ENCODE measurements around the gene BST1. TPM values are rescaled to one million over a fixed set of nuclear protein-coding genes. Genes with fewer than 3 reads are reported as not detected.

The BST1 gene
- total RNA-seq, 1 experiment from 2014 or later, result not detected

DNA sequence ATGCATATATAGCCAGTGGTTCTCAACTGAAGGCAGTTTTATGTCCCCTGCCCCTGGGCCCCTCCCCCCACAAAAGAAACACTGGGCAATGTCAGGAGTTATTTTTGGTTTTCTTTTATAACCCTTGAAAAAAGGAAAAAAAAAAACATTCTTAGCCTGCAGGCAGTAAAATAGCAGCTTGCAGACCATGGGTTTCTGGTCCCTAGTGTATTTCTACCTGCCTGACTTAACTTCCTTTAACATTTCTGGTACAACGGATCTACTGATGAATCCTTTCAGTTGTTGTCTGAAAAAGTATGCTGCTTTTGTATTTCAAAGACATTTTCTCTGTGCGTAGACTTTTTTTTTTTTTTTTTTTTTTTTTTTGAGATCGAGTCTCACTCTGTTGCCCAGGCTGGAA, 32.3 kb upstream of the BST1 start:
- no peak overlapping the region for H2BK5ac ChIP-seq (ENCODE audit: insufficient read length, low read length)
- H3K79me1 ChIP-seq (ENCODE audit: insufficient read depth, low read depth, low read length, poor library complexity, severe bottlenecking), result peaks cover 3% of the 10 kb centered on the region
- H3K56ac ChIP-seq (ENCODE audit: insufficient read length, low read depth, low read length), result no peak overlapping the region
- no peak overlapping the region for H2BK12ac ChIP-seq (ENCODE audit: insufficient read length, low read depth, low read length)
- Mint-ChIP-seq H3K4me3 (no peak overlapping the region), H3K4me1 (no peaks in the 10 kb centered on the region), H3K27ac (no peak overlapping the region), H3K9me3 (no peaks in the 10 kb centered on the region), H3K36me3 (ENCODE audit: insufficient read depth in 1 of 3, low read depth in 3 of 3) (peaks cover 5 to 26% (median 25%) of the 10 kb centered on the region in 3 experiments; a peak in 6 of 7 replicates), H3K27me3 (ENCODE audit: low read depth) (no peaks in the 10 kb centered on the region)
- no peak overlapping the region for H3K4me2 ChIP-seq (ENCODE audit: insufficient read depth, insufficient read length, low read length)
- no peak overlapping the region for H3T11ph ChIP-seq (ENCODE audit: low read length)
- H3K27ac ChIP-seq (ENCODE audit: insufficient read length, low read depth, low read length), result no peak overlapping the region
- no CpG with 5 or more reads among the region's 3 CpGs for WGBS (ENCODE audit: extremely low coverage, insufficient read length, low lambda C conversion rate)
- no peaks in the 10 kb centered on the region for H4K20me1 ChIP-seq (ENCODE audit: control insufficient read depth, insufficient read depth, insufficient read length)
- no peaks in the 10 kb centered on the region for H3K4me1 ChIP-seq (ENCODE audit: insufficient read depth, low read length)
- H4K5ac ChIP-seq (ENCODE audit: insufficient read length, low read depth, low read length), result no peak overlapping the region
- no peaks in the 10 kb centered on the region for H3K9me3 ChIP-seq (ENCODE audit: control insufficient read depth, low read depth, low read length)
- H3K4ac ChIP-seq (ENCODE audit: low read depth, low read length), result no peak overlapping the region
- H2AFZ ChIP-seq (ENCODE audit: low read length), result no peak overlapping the region
- peaks cover 4% of the 10 kb centered on the region; the same call in 1 of the 2 replicates for H3K79me2 ChIP-seq (ENCODE audit: insufficient read depth, low read length)
- no peak overlapping the region for H2BK120ac ChIP-seq (ENCODE audit: low read depth, low read length, poor library complexity, severe bottlenecking)
- no peak overlapping the region for H4K8ac ChIP-seq (replicated peaks; ENCODE audit: insufficient read length, low read depth, low read length)
- no peak overlapping the region for H3K14ac ChIP-seq (ENCODE audit: insufficient read depth, low read length)
- H3K18ac ChIP-seq (ENCODE audit: insufficient read length, low read depth, low read length), result no peak overlapping the region
- no peak overlapping the region for H2BK15ac ChIP-seq (ENCODE audit: low read depth, low read length)
- H2AK5ac ChIP-seq (ENCODE audit: insufficient read length, low read length), result no peak overlapping the region
- no peak overlapping the region for H3K9ac ChIP-seq (ENCODE audit: extremely low read depth, insufficient read length, low read length)
- TF ChIP-seq, protein P1, sequence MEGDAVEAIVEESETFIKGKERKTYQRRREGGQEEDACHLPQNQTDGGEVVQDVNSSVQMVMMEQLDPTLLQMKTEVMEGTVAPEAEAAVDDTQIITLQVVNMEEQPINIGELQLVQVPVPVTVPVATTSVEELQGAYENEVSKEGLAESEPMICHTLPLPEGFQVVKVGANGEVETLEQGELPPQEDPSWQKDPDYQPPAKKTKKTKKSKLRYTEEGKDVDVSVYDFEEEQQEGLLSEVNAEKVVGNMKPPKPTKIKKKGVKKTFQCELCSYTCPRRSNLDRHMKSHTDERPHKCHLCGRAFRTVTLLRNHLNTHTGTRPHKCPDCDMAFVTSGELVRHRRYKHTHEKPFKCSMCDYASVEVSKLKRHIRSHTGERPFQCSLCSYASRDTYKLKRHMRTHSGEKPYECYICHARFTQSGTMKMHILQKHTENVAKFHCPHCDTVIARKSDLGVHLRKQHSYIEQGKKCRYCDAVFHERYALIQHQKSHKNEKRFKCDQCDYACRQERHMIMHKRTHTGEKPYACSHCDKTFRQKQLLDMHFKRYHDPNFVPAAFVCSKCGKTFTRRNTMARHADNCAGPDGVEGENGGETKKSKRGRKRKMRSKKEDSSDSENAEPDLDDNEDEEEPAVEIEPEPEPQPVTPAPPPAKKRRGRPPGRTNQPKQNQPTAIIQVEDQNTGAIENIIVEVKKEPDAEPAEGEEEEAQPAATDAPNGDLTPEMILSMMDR (conservative IDR thresholded peaks at IDR 0.05), result no peak
- H3K23me2 ChIP-seq (ENCODE audit: insufficient read length, low read depth, low read length, poor library complexity, severe bottlenecking), result no peaks in the 10 kb centered on the region
- H3K23ac ChIP-seq (ENCODE audit: insufficient read length, low read depth, low read length), result no peak overlapping the region
- H4K91ac ChIP-seq (ENCODE audit: insufficient read length, low read depth, low read length), result no peak overlapping the region
- no peak overlapping the region for H2BK20ac ChIP-seq (ENCODE audit: low read depth, low read length, poor library complexity, severe bottlenecking)
- H3K27me3 ChIP-seq (ENCODE audit: insufficient read depth, low read length), result no peaks in the 10 kb centered on the region
- DNase-seq, result no peak
